K562 (cell line): ENCODE data around the gene KRT81. TPM values are rescaled to one million over a fixed set of nuclear protein-coding genes. Genes with fewer than 3 reads are reported as not detected.

Experiments used
- ATAC-seq: fragments of 200-7000 bp; cut with Tn5 transposase; 3 replicates; pipeline ENCODE4 v1.9.1; 2020; ENCODE audit warnings: moderate library complexity
- BruUV-seq: library from RNA; stranded (reverse); fragments of 400-500 nt; replicated peaks from 2 replicates; lab custom pipeline; 2021; lab: Mats Ljungman, UMichigan
- CTCF ChIA-PET: fragments of 300-600 bp; formaldehyde crosslinking; extraction: SDS; loops from one replicate; lab custom pipeline; 2021; ENCODE audit warnings: low intra/inter-chr PET ratio; lab: Yijun Ruan, JAX
- POLR2A ChIA-PET: fragments of 300-600, 350-650 bp; sonication (Branson Sonifier 250); formaldehyde crosslinking; extraction: SDS; loops from one replicate; lab custom pipeline; 2021; ENCODE audit warnings: antibody characterized with exemption, inconsistent platforms; lab: Yijun Ruan, JAX
- DNase-seq, 4 experiments: peaks; one replicate each; pipeline versions ENCODE4 v3.0.0 to v3.0.0-alpha.2; 2011 to 2018; ENCODE audit warnings: low spot score in 3 of 4, mixed read lengths in 3 of 4; ENCODE audit errors: extremely low read depth in 1 of 4
- FAIRE-seq: peaks from 2 replicates; lab custom pipeline; 2011; peaks lifted over from hg19 to GRCh38; lab: Jason Lieb, UNC
- H2AFZ ChIP-seq: 2 replicates; pipeline ENCODE4 v1.6.0; 2011; ENCODE audit warnings: low read depth, low read length, control low read depth, inconsistent platforms
- H3K27ac ChIP-seq: fragments of 200-600 bp; 3 replicates; pipeline ENCODE4 v1.8.0; 2011; ENCODE audit warnings: low read depth, mild to moderate bottlenecking, control low read depth, inconsistent platforms, low read length, moderate library complexity, mixed read lengths; ENCODE audit errors: extremely low read depth
- H3K27me3 ChIP-seq, 2 experiments: fragments of 300-600 bp in 1 of 2; 2 replicates in 1 of 2; 3 replicates in 1 of 2; pipeline versions ENCODE4 v1.6.0 to v1.8.0; 2011; ENCODE audit warnings: inconsistent platforms in 2 of 2, low read length in 2 of 2, mild to moderate bottlenecking in 1 of 2, mixed read lengths in 1 of 2, moderate library complexity in 1 of 2; ENCODE audit not compliant: control insufficient read depth in 2 of 2, insufficient read depth in 2 of 2
- H3K36me3 ChIP-seq: fragments of 300-600 bp; 3 replicates; pipeline ENCODE4 v1.8.0; 2011; ENCODE audit warnings: mild to moderate bottlenecking, low read length, inconsistent platforms; ENCODE audit not compliant: control insufficient read depth, insufficient read depth
- H3K4me1 ChIP-seq, 2 experiments: fragments of 200-600 bp in 1 of 2; replicated peaks in 1 of 2; 2 replicates in 1 of 2; 3 replicates in 1 of 2; pipeline versions ENCODE4 v1.5.1 to v1.8.0; 2011; ENCODE audit warnings: inconsistent platforms in 2 of 2, low read length in 2 of 2, mild to moderate bottlenecking in 1 of 2, mixed read lengths in 1 of 2, moderate library complexity in 1 of 2; ENCODE audit not compliant: control insufficient read depth in 2 of 2, insufficient read depth in 2 of 2
- H3K4me2 ChIP-seq: 2 replicates; pipeline ENCODE4 v1.6.1; 2011; ENCODE audit warnings: low read length, control low read depth, inconsistent platforms, mixed read lengths; ENCODE audit not compliant: insufficient read depth
- H3K4me3 ChIP-seq: fragments of 200-600 bp; sonication (generic), shearing (Covaris generic); 2 replicates; pipeline ENCODE4 v1.5.1; 2016; ENCODE audit warnings: control low read depth, inconsistent platforms
- H3K79me2 ChIP-seq: fragments of 200-600 bp; 3 replicates; pipeline ENCODE4 v1.8.0; 2011; ENCODE audit warnings: low read length, inconsistent platforms; ENCODE audit not compliant: control insufficient read depth, insufficient read depth
- H3K9ac ChIP-seq, 2 experiments: 2 replicates each; pipeline versions ENCODE4 v1.6.0 to v1.6.1; 2011; ENCODE audit warnings: low read depth in 2 of 2, low read length in 2 of 2, control low read depth in 1 of 2, inconsistent platforms in 1 of 2, mild to moderate bottlenecking in 1 of 2, mixed read lengths in 1 of 2; ENCODE audit not compliant: insufficient read depth in 1 of 2
- H3K9me1 ChIP-seq: one replicate; pipeline ENCODE4 v1.6.0; 2011; ENCODE audit warnings: inconsistent platforms, mild to moderate bottlenecking, low read length, moderate library complexity; ENCODE audit not compliant: control insufficient read depth, insufficient read depth
- H3K9me3 ChIP-seq: replicated peaks from 2 replicates; pipeline ENCODE4 v1.5.1; 2011; ENCODE audit warnings: low read depth, low read length, inconsistent platforms; ENCODE audit not compliant: control insufficient read depth, insufficient read depth
- H4K20me1 ChIP-seq: replicated peaks from 2 replicates; pipeline ENCODE4 v1.6.1; 2011; ENCODE audit warnings: low read length, inconsistent platforms, mixed read lengths; ENCODE audit not compliant: control insufficient read depth, insufficient read depth
- ETS2 ChIP-seq: IDR thresholded peaks from 2 replicates; pipeline ENCODE4 v1.6.1; 2016; ENCODE audit warnings: borderline replicate concordance, missing genetic modification characterization, mild to moderate bottlenecking, moderate library complexity, missing compliant biosample characterization; ENCODE audit not compliant: poor library complexity, severe bottlenecking
- KHSRP ChIP-seq: fragments of 450-650 bp; IDR thresholded peaks from 2 replicates; pipeline ENCODE4 v1.6.1; 2017
- MXI1 ChIP-seq: IDR thresholded peaks from 2 replicates; pipeline ENCODE4 v1.6.1; 2011; ENCODE audit warnings: low read depth, mild to moderate bottlenecking, improper control_type of control experiment, low read length
- WGBS: fragments of 100-300 bp; shearing (Covaris generic); methylation state at CpG from one replicate; pipeline ENCODE4 v1.1.6; 2016; ENCODE audit warnings: low coverage, mixed read lengths; ENCODE audit not compliant: insufficient coverage; ENCODE audit errors: missing lambda C conversion rate; 5-methylcytosine and 5-hydroxymethylcytosine counted together
- in situ Hi-C: fragments of 300-500 bp; cut with MboI; formaldehyde crosslinking; loops from 4 replicates; pipeline ENCODE4 v1.15.0; 2018; ENCODE audit warnings: inconsistent platforms, mixed read lengths
- intact Hi-C: fragments of 100-400 bp; cut with micrococcal nuclease; formaldehyde crosslinking; loops from 2 replicates; pipeline ENCODE4 v1.14.2; 2022
- polyA plus RNA-seq, 8 experiments: library from polyadenylated mRNA; depleted of rRNA in 4 of 8; stranded (reverse) in 5 of 8; unstranded in 3 of 8; fragments of >200 nt; fragmentation: Nextera tagmentation in 2 of 8; fragmentation: Illumina TruSeq in 1 of 8; extraction: Ambion mirVana in 2 of 8; extraction: Trizol in 1 of 8; gene quantifications; 2 replicates each; pipeline versions ENCODE4 v1.2.1 to v1.2.3, GENCODE V29; 2011 to 2014; ENCODE audit warnings: inconsistent platforms in 1 of 8, missing spikeins in 1 of 8
- total RNA-seq, 7 experiments: library from RNA; depleted of rRNA in 6 of 7; stranded (reverse); fragments of >200 nt in 6 of 7; fragmentation: Illumina TruSeq in 2 of 7; extraction: Trizol in 2 of 7; gene quantifications; 2 replicates each; pipeline versions ENCODE4 v1.2.1 to v1.2.3, GENCODE V29; 2011 to 2021; ENCODE audit warnings: low replicate concordance in 1 of 7
- TF ChIP-seq, protein P1 (sequence below), 2 experiments: fragments of 450-650 bp in 1 of 2; sonication (generic) in 1 of 2; formaldehyde crosslinking in 1 of 2; IDR thresholded peaks in 1 of 2; conservative IDR thresholded peaks in 1 of 2; 2 replicates each; pipeline versions ENCODE4 v1.6.1 to v1.8.1; 2016 to 2023; ENCODE audit warnings: mild to moderate bottlenecking in 2 of 2, moderate library complexity in 2 of 2, inconsistent platforms in 1 of 2, missing genetic modification reagents in 1 of 2
- TF ChIP-seq, protein P2 (sequence below): fragments of 450-650 bp; IDR thresholded peaks from 2 replicates; pipeline ENCODE4 v1.6.1; 2018; ENCODE audit warnings: mild to moderate bottlenecking, low read depth; ENCODE audit not compliant: partially characterized antibody

KRT81 gene
- total and polyA plus RNA-seq, 9 of the 15 experiments (the other 6 are each of a cell fraction or from before 2014, with no cell fraction given) = 0.27 TPM; not detected in 8

DNA sequence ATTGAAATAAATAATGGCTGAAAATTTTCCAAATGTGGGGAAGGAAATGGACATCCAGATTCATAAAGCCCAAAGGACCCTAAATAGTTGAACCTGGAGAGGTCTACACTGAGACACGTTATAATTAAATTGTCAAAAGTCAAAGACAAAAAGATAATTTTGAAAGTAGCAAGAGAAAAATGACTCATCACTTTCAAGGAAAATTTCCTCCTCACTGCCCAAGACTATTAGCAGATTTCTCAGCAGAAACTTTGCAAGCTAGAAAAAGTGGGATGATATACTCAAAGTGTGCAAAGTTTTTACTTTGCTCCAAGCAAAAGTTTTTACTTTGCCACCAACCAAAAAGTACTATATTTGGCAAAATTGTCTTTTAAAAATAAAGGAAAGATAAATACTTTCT lies 45.7 kb upstream of the KRT81 start (continued):
- TF ChIP-seq, protein P1, sequence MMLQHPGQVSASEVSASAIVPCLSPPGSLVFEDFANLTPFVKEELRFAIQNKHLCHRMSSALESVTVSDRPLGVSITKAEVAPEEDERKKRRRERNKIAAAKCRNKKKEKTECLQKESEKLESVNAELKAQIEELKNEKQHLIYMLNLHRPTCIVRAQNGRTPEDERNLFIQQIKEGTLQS (IDR thresholded peaks at IDR 0.05) = peak; percentile 42; the same call in 1 of the 2 replicates
- TF ChIP-seq, protein P1 (CRISPR knock-in tag; conservative IDR thresholded peaks at IDR 0.05) = no peak
- TF ChIP-seq KHSRP = no peak
- no peak for TF ChIP-seq ETS2 (tag)
- TF ChIP-seq, all 486 proteins: peak for 6

DNA sequence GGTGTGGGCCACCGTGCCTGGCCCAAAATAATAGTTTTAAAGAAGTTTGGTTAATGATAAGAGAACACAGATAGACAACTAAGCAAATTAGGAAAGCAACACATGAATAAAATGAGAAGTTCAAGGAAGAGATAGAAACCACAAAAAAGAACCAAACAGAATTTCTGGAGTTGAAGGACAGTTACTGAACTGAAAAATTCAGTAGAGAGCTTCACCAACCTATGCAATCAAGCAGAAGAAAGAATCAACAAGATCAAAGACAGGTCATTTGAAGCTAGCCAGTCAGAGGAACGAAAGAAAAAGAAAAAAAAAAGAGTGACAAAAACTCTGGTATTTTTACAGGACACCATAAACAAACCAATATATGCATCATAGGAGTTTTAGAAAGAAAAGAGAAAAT lies 45.3 kb upstream of the KRT81 start:
- Histone ChIP-seq H3K4me2 (no peak overlapping the region), H2AFZ (no peak overlapping the region), H3K4me3 (no peak overlapping the region), H3K4me1 (no peaks in the 10 kb centered on the region), H4K20me1 (no peaks in the 10 kb centered on the region), H3K9ac (no peak overlapping the region), H3K79me2 (no peaks in the 10 kb centered on the region), H3K9me3 (no peaks in the 10 kb centered on the region), H3K9me1 (no peaks in the 10 kb centered on the region), H3K27me3 (peaks cover 0 to 20% of the 10 kb centered on the region in 2 experiments; a peak in 2 of 5 replicates), H3K36me3 (no peaks in the 10 kb centered on the region)
- in situ Hi-C loops = no loop called here
- ChIA-PET CTCF (no interaction called here), POLR2A (interaction anchor here (1.3 kb wide), 1 partner anchor 9 kb away, joined by 3 read pairs; no protein-coding TSS in a partner anchor)
- 0% methylated on average over 2 of the region's 2 CpGs for WGBS
- no peak for DNase-seq
- TF ChIP-seq, protein P2, sequence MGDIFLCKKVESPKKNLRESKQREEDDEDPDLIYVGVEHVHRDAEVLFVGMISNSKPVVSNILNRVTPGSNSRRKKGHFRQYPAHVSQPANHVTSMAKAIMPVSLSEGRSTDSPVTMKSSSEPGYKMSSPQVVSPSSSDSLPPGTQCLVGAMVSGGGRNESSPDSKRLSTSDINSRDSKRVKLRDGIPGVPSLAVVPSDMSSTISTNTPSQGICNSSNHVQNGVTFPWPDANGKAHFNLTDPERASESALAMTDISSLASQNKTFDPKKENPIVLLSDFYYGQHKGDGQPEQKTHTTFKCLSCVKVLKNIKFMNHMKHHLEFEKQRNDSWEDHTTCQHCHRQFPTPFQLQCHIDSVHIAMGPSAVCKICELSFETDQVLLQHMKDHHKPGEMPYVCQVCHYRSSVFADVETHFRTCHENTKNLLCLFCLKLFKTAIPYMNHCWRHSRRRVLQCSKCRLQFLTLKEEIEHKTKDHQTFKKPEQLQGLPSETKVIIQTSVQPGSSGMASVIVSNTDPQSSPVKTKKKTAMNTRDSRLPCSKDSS = peak; percentile 52
- no peak for TF ChIP-seq MXI1
- TF ChIP-seq, all 486 proteins: peak for 1
- FAIRE-seq = no peak
- ATAC-seq = no peak
- intact Hi-C loops = no loop called here
- BruUV-seq = no TSS peak
- no peak overlapping the region for H3K27ac ChIP-seq
